ENCODE measurements around the gene C3orf18. TPM values are rescaled to one million over a fixed set of nuclear protein-coding genes. Genes with fewer than 3 reads are reported as not detected.
A peak's percentile ranks its signal among the peaks of the same experiment; 100 is the strongest.

Gene C3orf18
- total and polyA plus RNA-seq, 8 donors = 4.9 to 75.0 (median 8.2) TPM; not detected in 1

GRCh38 chr3:50599115-50599715 lies 31.7 kb upstream of the C3orf18 start:
- WGBS, 5 donors = 79 to 96% (median 89%) methylated on average over 6 of the region's 6 CpGs
- Histone ChIP-seq H3K4me3 (no peak overlapping the region), H3K27ac (peak overlapping the region; percentile 92 to 98 (median 96)), H3K4me1 (peaks cover 45 to 53% (median 50%) of the 10 kb centered on the region in 4 donors), H3K9me3 (no peaks in the 10 kb centered on the region), H3K36me3 (peaks cover 0 to 3% (median under 1%) of the 10 kb centered on the region in 4 donors), H3K27me3 (no peaks in the 10 kb centered on the region)
- DNase-seq = no peak
- intact Hi-C loops (cut with DNase I; ENCODE audit: low total_unique reads) = no loop called here
- TF ChIP-seq POLR2AphosphoS5 (IDR thresholded peaks at IDR 0.05) = no peak
- TF ChIP-seq, protein P1, sequence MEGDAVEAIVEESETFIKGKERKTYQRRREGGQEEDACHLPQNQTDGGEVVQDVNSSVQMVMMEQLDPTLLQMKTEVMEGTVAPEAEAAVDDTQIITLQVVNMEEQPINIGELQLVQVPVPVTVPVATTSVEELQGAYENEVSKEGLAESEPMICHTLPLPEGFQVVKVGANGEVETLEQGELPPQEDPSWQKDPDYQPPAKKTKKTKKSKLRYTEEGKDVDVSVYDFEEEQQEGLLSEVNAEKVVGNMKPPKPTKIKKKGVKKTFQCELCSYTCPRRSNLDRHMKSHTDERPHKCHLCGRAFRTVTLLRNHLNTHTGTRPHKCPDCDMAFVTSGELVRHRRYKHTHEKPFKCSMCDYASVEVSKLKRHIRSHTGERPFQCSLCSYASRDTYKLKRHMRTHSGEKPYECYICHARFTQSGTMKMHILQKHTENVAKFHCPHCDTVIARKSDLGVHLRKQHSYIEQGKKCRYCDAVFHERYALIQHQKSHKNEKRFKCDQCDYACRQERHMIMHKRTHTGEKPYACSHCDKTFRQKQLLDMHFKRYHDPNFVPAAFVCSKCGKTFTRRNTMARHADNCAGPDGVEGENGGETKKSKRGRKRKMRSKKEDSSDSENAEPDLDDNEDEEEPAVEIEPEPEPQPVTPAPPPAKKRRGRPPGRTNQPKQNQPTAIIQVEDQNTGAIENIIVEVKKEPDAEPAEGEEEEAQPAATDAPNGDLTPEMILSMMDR (IDR thresholded peaks at IDR 0.05) = no peak
- TF ChIP-seq EP300 (IDR thresholded peaks at IDR 0.05) = no peak
- TF ChIP-seq POLR2A (IDR thresholded peaks at IDR 0.05) = no peak

DNA sequence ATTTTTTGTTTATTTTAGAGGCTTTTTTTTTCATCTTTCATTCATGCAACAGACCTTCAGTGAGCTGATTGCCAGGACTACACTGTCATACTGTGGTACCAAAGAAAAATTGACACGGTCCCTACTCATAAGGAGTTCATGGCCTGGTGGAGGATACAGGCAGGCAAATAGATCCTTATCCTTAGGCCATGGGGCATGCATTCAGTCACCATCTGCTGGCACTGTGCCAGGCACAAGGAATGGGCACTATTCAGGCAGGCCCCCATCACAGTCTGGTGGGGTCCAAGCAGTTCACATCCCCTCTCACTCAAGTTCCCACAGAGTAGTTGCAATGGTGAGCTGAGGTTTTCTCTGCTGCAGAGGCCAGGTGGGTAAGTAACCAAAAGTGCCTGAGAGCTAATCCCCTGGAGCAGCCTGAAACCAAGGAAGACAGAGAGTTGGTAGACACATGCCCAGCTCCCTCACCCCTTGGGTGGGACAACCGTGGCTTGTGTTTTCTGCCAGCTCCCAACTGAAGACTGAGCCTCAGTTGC lies 26.8 kb upstream of the C3orf18 start:
- Histone ChIP-seq H3K27me3 (no peaks in the 10 kb centered on the region), H3K9me3 (no peaks in the 10 kb centered on the region), H3K4me1 (peaks cover 5 to 44% (median 24%) of the 10 kb centered on the region in 4 donors), H3K4me3 (no peak overlapping the region), H3K27ac (no peak overlapping the region), H3K36me3 (no peaks in the 10 kb centered on the region)
- no peak for DNase-seq
- intact Hi-C loops (cut with DNase I; ENCODE audit: low total_unique reads) = no loop called here
- no peak for TF ChIP-seq EP300 (IDR thresholded peaks at IDR 0.05)
- TF ChIP-seq, protein P1 (IDR thresholded peaks at IDR 0.05) = no peak
- no peak for TF ChIP-seq POLR2A (IDR thresholded peaks at IDR 0.05)
- TF ChIP-seq POLR2AphosphoS5 (IDR thresholded peaks at IDR 0.05) = no peak
- WGBS, 5 donors = 24 to 48% (median 30%) methylated on average over 2 of the region's 2 CpGs

GRCh38 chr3:50592568-50592967 lies 25.0 kb upstream of the C3orf18 start:
- WGBS, 5 donors = 17 to 28% (median 20%) methylated on average over 3 to 5 of the region's 5 CpGs
- no peak overlapping the region for H3K4me3 ChIP-seq
- H3K9me3 ChIP-seq = no peaks in the 10 kb centered on the region
- TF ChIP-seq POLR2AphosphoS5 (IDR thresholded peaks at IDR 0.05) = no peak
- no peak for TF ChIP-seq EP300 (IDR thresholded peaks at IDR 0.05)
- TF ChIP-seq, protein P1 (IDR thresholded peaks at IDR 0.05) = no peak
- no peak for TF ChIP-seq POLR2A (IDR thresholded peaks at IDR 0.05)
- H3K27ac ChIP-seq = peak overlapping the region in 3 of 5 donors; percentile 9 to 33 (median 11)
- intact Hi-C loops (cut with DNase I; ENCODE audit: low total_unique reads) = no loop called here
- H3K36me3 ChIP-seq = no peaks in the 10 kb centered on the region
- no peaks in the 10 kb centered on the region for H3K27me3 ChIP-seq
- DNase-seq = peak in 1 of 2 donors; percentile 41
- peaks cover 5 to 55% (median 29%) of the 10 kb centered on the region in 4 donors for H3K4me1 ChIP-seq

GRCh38 chr3:50591196-50591741 lies 23.7 kb upstream of the C3orf18 start:
- no peaks in the 10 kb centered on the region for H3K9me3 ChIP-seq
- H3K27me3 ChIP-seq = no peaks in the 10 kb centered on the region
- no peak overlapping the region for H3K4me3 ChIP-seq
- H3K36me3 ChIP-seq = no peaks in the 10 kb centered on the region
- H3K27ac ChIP-seq = peak overlapping the region in 3 of 5 donors; percentile 69 to 90 (median 87)
- peaks cover 5 to 55% (median 29%) of the 10 kb centered on the region in 4 donors for H3K4me1 ChIP-seq
- WGBS, 5 donors = 48 to 61% (median 53%) methylated on average over 5 to 9 of the region's 9 CpGs
- no peak for TF ChIP-seq EP300 (IDR thresholded peaks at IDR 0.05)
- TF ChIP-seq, protein P1 (IDR thresholded peaks at IDR 0.05) = no peak
- no peak for DNase-seq
- intact Hi-C loops (cut with DNase I; ENCODE audit: low total_unique reads) = no loop called here
